HFFc6 (cell line): ENCODE data around the gene TOMM6. TPM values are rescaled to one million over a fixed set of nuclear protein-coding genes. Genes with fewer than 3 reads are reported as not detected.
"Not testable (repeated sequence)": the region's sequence is repeated elsewhere in the genome, so short reads cannot be mapped to it uniquely, and the experiment has no call there.

Source experiments
- DNase-seq: peaks from one replicate; pipeline ENCODE4 v3.0.0-alpha.2; 2018
- H3K27ac Mint-ChIP-seq: 2 replicates; pipeline ENCODE4 v1.8.0; 2020; ENCODE audit warnings: mild to moderate bottlenecking, mixed read lengths
- H3K27me3 Mint-ChIP-seq: 2 replicates; pipeline ENCODE4 v1.8.0; 2021; ENCODE audit warnings: mild to moderate bottlenecking, moderate library complexity, mixed read lengths; ENCODE audit not compliant: insufficient read depth
- H3K36me3 Mint-ChIP-seq: 2 replicates; pipeline ENCODE4 v1.8.0; 2021; ENCODE audit warnings: low read depth, mixed read lengths
- H3K4me1 Mint-ChIP-seq: 2 replicates; pipeline ENCODE4 v1.8.0; 2020; ENCODE audit warnings: low read depth, mixed read lengths
- H3K4me3 Mint-ChIP-seq: 2 replicates; pipeline ENCODE4 v1.8.0; 2020; ENCODE audit warnings: mild to moderate bottlenecking, moderate library complexity, mixed read lengths
- H3K9me3 Mint-ChIP-seq: 2 replicates; pipeline ENCODE4 v1.8.0; 2020; ENCODE audit warnings: mild to moderate bottlenecking, mixed read lengths
- CTCF ChIP-seq: fragments of 200-600 bp; sonication (generic); IDR thresholded peaks from 2 replicates; pipeline ENCODE4 v1.5.0; 2021; ENCODE audit warnings: antibody characterized with exemption, mild to moderate bottlenecking
- total RNA-seq, 6 experiments: library from RNA; stranded (reverse); fragmentation: NEBNext Ultra II Directional; extraction: Animal tissue kit (Norgen Biotek cat#: 25700); gene quantifications; 2 replicates in 1 of 6; 3 replicates in 5 of 6; pipeline ENCODE4 v1.2.3, GENCODE V29; 2021

TOMM6 gene
- total RNA-seq, 6 experiments from 2014 or later, result 216 to 234 (median 228) TPM

- Mint-ChIP-seq H3K9me3 (no peaks in the 10 kb centered on the region), H3K27me3 (peaks cover 14% of the 10 kb centered on the region), H3K36me3 (no peaks in the 10 kb centered on the region), H3K27ac (no peak overlapping the region), H3K4me1 (no peaks in the 10 kb centered on the region), H3K4me3 (no peak overlapping the region)
- no peak for DNase-seq
- no peak for TF ChIP-seq CTCF
These were observed 29.4 kb upstream of the TOMM6 start for GRCh38 chr6:41757931-41758640.

GRCh38 chr6:41758641-41759035 is 28.9 kb upstream of the TOMM6 start:
- DNase-seq, result no peak
- TF ChIP-seq CTCF, result no peak
- no peaks in the 10 kb centered on the region for H3K4me1 Mint-ChIP-seq
- no peaks in the 10 kb centered on the region for H3K36me3 Mint-ChIP-seq
- peaks cover 11% of the 10 kb centered on the region for H3K27me3 Mint-ChIP-seq
- no peaks in the 10 kb centered on the region for H3K9me3 Mint-ChIP-seq
- H3K27ac Mint-ChIP-seq, result no peak overlapping the region
- no peak overlapping the region for H3K4me3 Mint-ChIP-seq

GRCh38 chr6:41759106-41759904 is 28.2 kb upstream of the TOMM6 start:
- Mint-ChIP-seq H3K4me3 (no peak overlapping the region), H3K36me3 (no peaks in the 10 kb centered on the region), H3K27ac (no peak overlapping the region), H3K9me3 (no peaks in the 10 kb centered on the region), H3K27me3 (peaks cover 8% of the 10 kb centered on the region), H3K4me1 (no peaks in the 10 kb centered on the region)
- no peak for DNase-seq
- TF ChIP-seq CTCF, result no peak

GRCh38 chr6:41759905-41760579 is 27.5 kb upstream of the TOMM6 start:
- H3K4me3 Mint-ChIP-seq, result no peak overlapping the region
- H3K4me1 Mint-ChIP-seq, result no peaks in the 10 kb centered on the region
- TF ChIP-seq CTCF, result no peak
- H3K36me3 Mint-ChIP-seq, result no peaks in the 10 kb centered on the region
- H3K27me3 Mint-ChIP-seq, result peaks cover 8% of the 10 kb centered on the region
- DNase-seq, result no peak
- H3K27ac Mint-ChIP-seq, result no peak overlapping the region
- H3K9me3 Mint-ChIP-seq, result no peaks in the 10 kb centered on the region

GRCh38 chr6:41763470-41763869 is 24.0 kb upstream of the TOMM6 start:
- TF ChIP-seq CTCF, result no peak
- Mint-ChIP-seq H3K27ac (no peak overlapping the region), H3K36me3 (no peaks in the 10 kb centered on the region), H3K27me3 (peaks cover 10% of the 10 kb centered on the region), H3K9me3 (no peaks in the 10 kb centered on the region), H3K4me1 (peaks cover 27% of the 10 kb centered on the region), H3K4me3 (no peak overlapping the region)
- no peak for DNase-seq

GRCh38 chr6:41766043-41766664 is 21.3 kb upstream of the TOMM6 start:
- H3K9me3 Mint-ChIP-seq, H3K27ac Mint-ChIP-seq, H3K36me3 Mint-ChIP-seq, H3K27me3 Mint-ChIP-seq, DNase-seq, H3K4me3 Mint-ChIP-seq: not testable (repeated sequence)
- peaks cover 33% of the 10 kb centered on the region for H3K4me1 Mint-ChIP-seq
